Smooth muscle cell (in vitro differentiated cells): ENCODE measurements around the gene C6orf136. TPM values are rescaled to one million over a fixed set of nuclear protein-coding genes. Genes with fewer than 3 reads are reported as not detected.
A peak's percentile ranks its signal among the peaks of the same experiment; 100 is the strongest.

Experiments used
- DNase-seq: peaks from one replicate; lab custom pipeline; 2025; ENCODE audit not compliant: unreplicated experiment; lab: John Stamatoyannopoulos, UW
- H2AFZ ChIP-seq: fragments of 200-600 bp; sonication (generic); 2 replicates; pipeline ENCODE4 v1.6.0; 2016; ENCODE audit warnings: antibody characterized with exemption, low read depth, mild to moderate bottlenecking
- H3F3A ChIP-seq: fragments of 200-600 bp; sonication (generic); 2 replicates; pipeline ENCODE4 v1.6.0; 2017; ENCODE audit warnings: antibody characterized with exemption, low read depth
- H3K27ac ChIP-seq: fragments of 200-600 bp; sonication (generic); 2 replicates; pipeline ENCODE4 v1.5.1; 2016; ENCODE audit warnings: low read depth, mild to moderate bottlenecking
- H3K27me3 ChIP-seq: fragments of 200-600 bp; sonication (generic); 2 replicates; pipeline ENCODE4 v1.6.1; 2016; ENCODE audit warnings: low read depth, mild to moderate bottlenecking
- H3K36me3 ChIP-seq: fragments of 200-600 bp; sonication (generic); 2 replicates; pipeline ENCODE4 v1.5.1; 2016; ENCODE audit warnings: low read depth
- H3K4me1 ChIP-seq: fragments of 200-600 bp; sonication (generic); 2 replicates; pipeline ENCODE4 v1.5.1; 2016; ENCODE audit warnings: low read depth
- H3K4me2 ChIP-seq: fragments of 200-600 bp; sonication (generic); 2 replicates; pipeline ENCODE4 v1.6.0; 2016; ENCODE audit warnings: mild to moderate bottlenecking
- H3K4me3 ChIP-seq: fragments of 200-600 bp; sonication (generic); 2 replicates; pipeline ENCODE4 v1.5.1; 2016; ENCODE audit warnings: mild to moderate bottlenecking
- H3K79me2 ChIP-seq: fragments of 200-600 bp; sonication (generic); 2 replicates; pipeline ENCODE4 v1.6.0; 2016; ENCODE audit warnings: low read depth, mild to moderate bottlenecking
- H3K9ac ChIP-seq: fragments of 200-600 bp; sonication (generic); 2 replicates; pipeline ENCODE4 v1.6.0; 2016; ENCODE audit warnings: low read depth
- H3K9me3 ChIP-seq: fragments of 200-600 bp; sonication (generic); replicated peaks from 2 replicates; pipeline ENCODE4 v1.5.1; 2016; ENCODE audit warnings: low read depth
- H4K20me1 ChIP-seq: fragments of 200-600 bp; sonication (generic); 2 replicates; pipeline ENCODE4 v1.6.0; 2016; ENCODE audit warnings: low read depth
- WGBS: methylation state at CpG from one replicate; pipeline ENCODE4 v1.1.7; 2016; ENCODE audit warnings: low lambda C conversion rate; 5-methylcytosine and 5-hydroxymethylcytosine counted together
- polyA plus RNA-seq: library from polyadenylated mRNA; unstranded; fragments of >200 nt; fragmentation: Nextera tagmentation; extraction: Ambion mirVana; gene quantifications from 2 replicates; pipeline ENCODE4 v1.2.1, GENCODE V29; 2016
- total RNA-seq: library from RNA; depleted of rRNA; stranded (reverse); fragments of >200 nt; gene quantifications from 2 replicates; pipeline ENCODE4 v1.2.3, GENCODE V29; 2014
- TF ChIP-seq, protein P1 (sequence below): fragments of 200-600 bp; sonication (generic); IDR thresholded peaks from 2 replicates; pipeline ENCODE4 v1.5.1; 2017; ENCODE audit warnings: borderline replicate concordance, mild to moderate bottlenecking, antibody characterized with exemption; ENCODE audit not compliant: insufficient read depth, poor library complexity, severe bottlenecking

Gene C6orf136
- total and polyA plus RNA-seq, 2 experiments from 2014 or later: 1.8 to 5.3 TPM

DNA sequence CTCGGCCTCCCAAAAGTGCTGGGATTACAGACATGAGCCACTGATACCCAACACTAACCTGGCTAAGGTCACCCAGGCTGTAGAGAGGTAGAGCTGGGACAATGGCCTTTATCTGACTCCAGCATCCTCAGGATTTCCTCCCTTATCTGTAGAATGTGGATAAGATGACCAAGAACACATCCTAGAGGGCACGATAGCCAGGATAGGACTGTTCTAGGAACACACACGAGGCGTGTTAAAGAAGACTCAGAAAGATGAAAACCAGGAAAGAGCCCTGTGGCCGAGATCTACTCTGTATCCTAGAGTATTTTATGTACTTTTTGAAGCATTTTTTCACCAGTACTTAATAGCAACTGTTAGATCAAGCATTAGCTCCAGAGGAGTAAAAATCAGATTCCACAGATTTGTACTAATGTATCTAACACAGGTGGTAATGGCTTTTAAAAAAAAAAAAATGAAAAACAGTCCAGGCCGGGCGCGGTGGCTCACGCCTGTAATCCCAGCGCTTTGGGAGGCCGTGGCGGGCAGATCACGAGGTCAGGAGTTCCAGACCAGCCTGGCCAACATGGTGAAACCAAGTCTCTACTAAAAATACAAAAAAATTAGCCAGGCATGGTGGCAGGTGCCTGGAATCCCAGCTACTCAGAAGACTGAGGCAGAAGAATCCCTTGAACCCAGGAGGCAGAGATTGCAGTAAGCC is 47.2 kb upstream of the C6orf136 start:
- no peak overlapping the region for H2AFZ ChIP-seq
- H3F3A ChIP-seq: peaks cover 43% of the 10 kb centered on the region
- no peak overlapping the region for H3K9ac ChIP-seq
- WGBS: 92% methylated on average over 13 of the region's 13 CpGs
- peaks cover 54% of the 10 kb centered on the region for H4K20me1 ChIP-seq
- no peaks in the 10 kb centered on the region for H3K9me3 ChIP-seq
- TF ChIP-seq, protein P1, sequence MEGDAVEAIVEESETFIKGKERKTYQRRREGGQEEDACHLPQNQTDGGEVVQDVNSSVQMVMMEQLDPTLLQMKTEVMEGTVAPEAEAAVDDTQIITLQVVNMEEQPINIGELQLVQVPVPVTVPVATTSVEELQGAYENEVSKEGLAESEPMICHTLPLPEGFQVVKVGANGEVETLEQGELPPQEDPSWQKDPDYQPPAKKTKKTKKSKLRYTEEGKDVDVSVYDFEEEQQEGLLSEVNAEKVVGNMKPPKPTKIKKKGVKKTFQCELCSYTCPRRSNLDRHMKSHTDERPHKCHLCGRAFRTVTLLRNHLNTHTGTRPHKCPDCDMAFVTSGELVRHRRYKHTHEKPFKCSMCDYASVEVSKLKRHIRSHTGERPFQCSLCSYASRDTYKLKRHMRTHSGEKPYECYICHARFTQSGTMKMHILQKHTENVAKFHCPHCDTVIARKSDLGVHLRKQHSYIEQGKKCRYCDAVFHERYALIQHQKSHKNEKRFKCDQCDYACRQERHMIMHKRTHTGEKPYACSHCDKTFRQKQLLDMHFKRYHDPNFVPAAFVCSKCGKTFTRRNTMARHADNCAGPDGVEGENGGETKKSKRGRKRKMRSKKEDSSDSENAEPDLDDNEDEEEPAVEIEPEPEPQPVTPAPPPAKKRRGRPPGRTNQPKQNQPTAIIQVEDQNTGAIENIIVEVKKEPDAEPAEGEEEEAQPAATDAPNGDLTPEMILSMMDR: no peak
- H3K4me2 ChIP-seq: no peak overlapping the region
- peak overlapping the region; percentile 7 for H3K27ac ChIP-seq
- no peaks in the 10 kb centered on the region for H3K4me1 ChIP-seq
- H3K4me3 ChIP-seq: no peak overlapping the region
- no peak for DNase-seq
- H3K79me2 ChIP-seq: no peaks in the 10 kb centered on the region
- H3K36me3 ChIP-seq: peaks cover 22% of the 10 kb centered on the region
- no peaks in the 10 kb centered on the region for H3K27me3 ChIP-seq

DNA sequence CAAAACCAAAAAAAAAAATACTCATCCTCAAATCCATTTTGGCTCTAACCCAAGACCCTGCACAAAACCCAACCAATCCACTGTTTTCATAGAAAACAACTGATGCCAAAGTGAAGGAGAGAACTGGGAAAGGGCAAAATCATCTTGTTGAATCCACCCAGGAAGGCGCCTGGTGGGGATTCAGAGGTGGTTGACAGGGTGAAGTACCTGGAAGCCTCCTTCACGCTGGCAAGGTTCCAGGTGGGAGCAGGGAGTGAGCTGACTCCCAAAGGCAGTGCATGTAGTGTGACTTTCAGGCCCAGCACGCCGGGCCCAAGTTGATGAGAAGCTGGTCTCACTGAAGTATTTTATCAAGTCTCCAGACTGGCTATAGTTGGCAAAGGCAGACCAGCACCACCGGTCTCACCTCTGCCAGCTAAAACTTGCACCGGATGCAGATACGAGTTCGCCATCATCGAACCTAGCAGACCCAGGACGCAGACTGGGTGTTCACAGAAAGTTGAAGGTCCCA is 46.4 kb upstream of the C6orf136 start:
- peaks cover 61% of the 10 kb centered on the region for H4K20me1 ChIP-seq
- H3K4me1 ChIP-seq: no peaks in the 10 kb centered on the region
- no peak for DNase-seq
- peaks cover 29% of the 10 kb centered on the region for H3K36me3 ChIP-seq
- no peak overlapping the region for H3K4me3 ChIP-seq
- TF ChIP-seq, protein P1: no peak
- no peak overlapping the region for H3K27ac ChIP-seq
- H3K9ac ChIP-seq: no peak overlapping the region
- H3K79me2 ChIP-seq: no peaks in the 10 kb centered on the region
- H2AFZ ChIP-seq: no peak overlapping the region
- no peak overlapping the region for H3K4me2 ChIP-seq
- H3K27me3 ChIP-seq: no peaks in the 10 kb centered on the region
- over 99% methylated on average over 10 of the region's 10 CpGs for WGBS
- no peaks in the 10 kb centered on the region for H3K9me3 ChIP-seq
- H3F3A ChIP-seq: peaks cover 41% of the 10 kb centered on the region

DNA sequence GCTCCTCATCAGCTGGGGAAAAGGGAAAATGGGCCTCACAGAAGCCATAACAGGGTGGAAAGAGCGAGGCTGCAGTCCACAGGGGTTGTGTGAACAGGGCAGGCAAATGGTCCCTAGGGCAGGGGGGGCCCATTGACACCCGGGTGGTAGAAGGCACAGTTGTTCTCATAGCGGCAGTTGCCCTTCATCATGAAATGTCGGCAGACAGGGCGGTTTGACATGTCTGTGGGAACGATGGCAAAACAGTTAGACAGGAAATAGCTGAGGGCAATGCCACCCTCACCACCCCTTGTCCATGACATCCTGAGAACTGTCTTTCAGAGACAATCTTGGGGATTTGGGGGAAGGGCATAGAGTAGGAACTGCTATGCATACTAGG is 45.5 kb upstream of the C6orf136 start:
- Histone ChIP-seq H4K20me1 (peaks cover 69% of the 10 kb centered on the region), H3F3A (peaks cover 47% of the 10 kb centered on the region), H3K4me1 (no peaks in the 10 kb centered on the region), H3K79me2 (peaks cover 2% of the 10 kb centered on the region), H3K4me2 (no peak overlapping the region), H3K9ac (no peak overlapping the region), H2AFZ (no peak overlapping the region), H3K27ac (no peak overlapping the region), H3K9me3 (no peaks in the 10 kb centered on the region), H3K4me3 (no peak overlapping the region), H3K36me3 (peaks cover 29% of the 10 kb centered on the region), H3K27me3 (no peaks in the 10 kb centered on the region)
- WGBS: 94% methylated on average over 6 of the region's 6 CpGs
- DNase-seq: no peak
- TF ChIP-seq, protein P1: no peak
